Measurements from ENCODE around the gene PEX11G.

PEX11G gene

DNA sequence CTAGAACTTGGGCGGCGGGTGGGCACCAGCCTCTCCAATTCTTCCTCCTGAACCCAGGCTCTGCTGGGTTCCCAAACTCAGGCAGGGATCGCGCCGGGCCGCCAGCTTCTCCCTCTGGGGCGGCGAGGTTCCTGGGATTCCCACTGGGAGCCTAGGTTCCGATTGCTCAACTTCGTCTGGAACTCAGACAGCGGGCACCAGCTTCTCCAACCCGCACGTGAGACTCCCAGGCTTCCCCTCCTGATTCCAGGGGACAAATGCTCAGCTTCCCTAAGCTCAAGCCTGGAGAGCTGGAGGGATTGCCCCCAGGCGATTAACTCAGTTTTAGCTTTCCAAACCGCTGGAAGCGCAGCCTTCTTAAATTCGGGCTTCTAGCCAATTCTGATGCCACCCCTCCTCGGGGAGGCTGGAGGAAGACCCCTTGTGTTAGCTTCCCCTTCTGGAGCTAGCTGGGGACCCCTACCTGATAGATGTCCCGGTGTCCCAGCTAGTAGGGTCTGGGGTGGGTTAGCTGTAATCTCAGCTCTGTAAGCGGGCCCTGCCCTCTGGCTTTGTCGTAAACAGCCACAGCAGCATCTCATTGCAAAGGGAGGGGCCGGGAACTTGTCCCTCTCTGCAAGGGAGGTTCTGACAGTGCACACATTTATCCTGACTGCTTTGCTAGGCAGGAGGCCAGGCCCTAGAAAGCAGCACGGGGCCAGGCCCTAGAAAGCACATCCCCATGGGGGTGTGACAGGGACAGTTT, 34.3 kb upstream of the PEX11G start:
- no peak for DNase-seq (ENCODE audit: extremely low spot score)
- CTCF ChIA-PET: interaction anchor here (1.0 to 1.6 kb wide), 3 partner anchors 45 to 346 kb away, joined by 3 to 4 read pairs (median 4); no protein-coding TSS in a partner anchor
- TF ChIP-seq ZNF384 (IDR thresholded peaks at IDR 0.05): no peak
- no peak for TF ChIP-seq HDGF (IDR thresholded peaks at IDR 0.05; ENCODE audit: borderline replicate concordance)
- TF ChIP-seq BHLHE40 (IDR thresholded peaks at IDR 0.05; ENCODE audit: borderline replicate concordance): no peak
- TF ChIP-seq FOXA1 (IDR thresholded peaks at IDR 0.05): no peak
- TF ChIP-seq ARNT (IDR thresholded peaks at IDR 0.05): no peak
- no peak for TF ChIP-seq NFRKB (IDR thresholded peaks at IDR 0.05)
- no peak for TF ChIP-seq TARDBP (IDR thresholded peaks at IDR 0.05)
- TF ChIP-seq, protein P1, sequence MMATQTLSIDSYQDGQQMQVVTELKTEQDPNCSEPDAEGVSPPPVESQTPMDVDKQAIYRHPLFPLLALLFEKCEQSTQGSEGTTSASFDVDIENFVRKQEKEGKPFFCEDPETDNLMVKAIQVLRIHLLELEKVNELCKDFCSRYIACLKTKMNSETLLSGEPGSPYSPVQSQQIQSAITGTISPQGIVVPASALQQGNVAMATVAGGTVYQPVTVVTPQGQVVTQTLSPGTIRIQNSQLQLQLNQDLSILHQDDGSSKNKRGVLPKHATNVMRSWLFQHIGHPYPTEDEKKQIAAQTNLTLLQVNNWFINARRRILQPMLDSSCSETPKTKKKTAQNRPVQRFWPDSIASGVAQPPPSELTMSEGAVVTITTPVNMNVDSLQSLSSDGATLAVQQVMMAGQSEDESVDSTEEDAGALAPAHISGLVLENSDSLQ (IDR thresholded peaks at IDR 0.05): no peak
- TF ChIP-seq ELF4 (IDR thresholded peaks at IDR 0.05): no peak
- no peak for TF ChIP-seq SP1 (IDR thresholded peaks at IDR 0.05)
- TF ChIP-seq FOXM1 (IDR thresholded peaks at IDR 0.05; ENCODE audit: borderline replicate concordance): no peak
- no peak for TF ChIP-seq L3MBTL2 (conservative IDR thresholded peaks at IDR 0.05)
- no peak for TF ChIP-seq CTBP1 (IDR thresholded peaks at IDR 0.05; ENCODE audit: borderline replicate concordance)
- TF ChIP-seq SUZ12 (IDR thresholded peaks at IDR 0.05): no peak
- POLR2A ChIA-PET: interaction anchor here (0.6 to 3.0 kb wide), 13 partner anchors 9 to 454 kb away, joined by 3 to 21 read pairs (median 4); partner anchors contain the start of genes PNPLA6 and ZNF557

DNA sequence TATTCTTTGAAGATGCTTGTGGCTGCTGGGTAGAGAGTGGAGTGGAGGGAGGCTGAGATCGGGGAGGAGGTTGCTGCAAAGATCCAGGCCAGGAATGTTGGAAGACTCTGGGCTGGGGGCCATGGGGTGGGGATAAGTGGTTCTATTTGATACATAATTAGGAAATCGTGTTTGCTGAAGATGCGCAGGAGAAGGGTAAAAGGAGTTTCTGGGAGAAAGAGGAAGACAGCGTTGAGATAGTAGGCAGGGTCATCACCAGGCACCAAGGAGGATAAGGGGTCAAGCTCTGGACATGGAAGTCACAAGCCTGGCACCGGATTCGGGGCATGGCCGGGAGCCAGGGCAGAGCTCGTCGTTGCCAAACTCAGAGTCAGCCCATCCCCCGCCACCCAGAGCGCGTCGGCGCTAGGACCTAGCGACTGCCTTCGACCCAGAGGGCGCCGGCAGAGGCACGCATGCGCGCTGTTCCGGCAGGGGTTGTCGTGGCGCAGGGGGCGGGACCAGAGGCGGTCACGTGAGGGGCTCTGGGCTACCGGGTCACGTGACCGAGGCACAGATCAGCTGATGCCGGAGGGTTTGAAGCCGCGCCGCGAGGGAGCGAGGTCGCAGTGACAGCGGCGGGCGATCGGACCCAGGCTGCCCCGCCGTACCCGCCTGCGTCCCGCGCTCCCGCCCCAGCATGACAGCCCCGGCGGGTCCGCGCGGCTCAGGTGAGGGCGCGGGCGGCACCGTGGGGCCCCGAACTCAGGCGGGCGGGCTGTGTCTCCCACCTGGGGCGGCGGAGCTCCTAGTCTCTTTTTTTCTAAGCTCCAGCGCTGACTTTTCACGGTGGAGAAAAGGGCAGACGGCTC, 33.5 kb upstream of the PEX11G start, which contains the start of gene MCOLN1:
MCOLN1 (plus strand) TSS at position 553 of the 851 bp plus-strand sequence; CDS start at position 680, 127 bp downstream.
- ChIA-PET POLR2A (interaction anchor here (1.0 to 3.0 kb wide), 15 partner anchors 9 to 453 kb away, joined by 3 to 21 read pairs (median 4); partner anchors contain the start of genes PEX11G, PNPLA6 and ZNF557), CTCF (interaction anchor here (1.0 to 1.6 kb wide), 3 partner anchors 46 to 347 kb away, joined by 3 to 4 read pairs (median 4); no protein-coding TSS in a partner anchor)
- peak; percentile 25; the same call in 1 of the 2 replicates for TF ChIP-seq CTBP1 (IDR thresholded peaks at IDR 0.05; ENCODE audit: borderline replicate concordance)
- peak; percentile 69; the same call in 1 of the 2 replicates for TF ChIP-seq ARNT (IDR thresholded peaks at IDR 0.05)
- no peak for TF ChIP-seq ZNF384 (IDR thresholded peaks at IDR 0.05)
- TF ChIP-seq FOXM1 (IDR thresholded peaks at IDR 0.05; ENCODE audit: borderline replicate concordance): peak; percentile 89
- TF ChIP-seq LEF1 (IDR thresholded peaks at IDR 0.05; ENCODE audit: borderline replicate concordance): 0 out of 2 replicates have a peak, but pooled peaks have one; percentile 10
- no peak; the same call in 1 of the 2 replicates for TF ChIP-seq SP1 (IDR thresholded peaks at IDR 0.05)
- TF ChIP-seq, protein P1 (IDR thresholded peaks at IDR 0.05): no peak
- peak; percentile 72 for TF ChIP-seq L3MBTL2 (conservative IDR thresholded peaks at IDR 0.05)
- no peak for TF ChIP-seq ELF4 (IDR thresholded peaks at IDR 0.05)
- TF ChIP-seq SUZ12 (IDR thresholded peaks at IDR 0.05): no peak
- no peak for TF ChIP-seq NFRKB (IDR thresholded peaks at IDR 0.05)
- DNase-seq (ENCODE audit: extremely low spot score): peak; percentile 100

DNA sequence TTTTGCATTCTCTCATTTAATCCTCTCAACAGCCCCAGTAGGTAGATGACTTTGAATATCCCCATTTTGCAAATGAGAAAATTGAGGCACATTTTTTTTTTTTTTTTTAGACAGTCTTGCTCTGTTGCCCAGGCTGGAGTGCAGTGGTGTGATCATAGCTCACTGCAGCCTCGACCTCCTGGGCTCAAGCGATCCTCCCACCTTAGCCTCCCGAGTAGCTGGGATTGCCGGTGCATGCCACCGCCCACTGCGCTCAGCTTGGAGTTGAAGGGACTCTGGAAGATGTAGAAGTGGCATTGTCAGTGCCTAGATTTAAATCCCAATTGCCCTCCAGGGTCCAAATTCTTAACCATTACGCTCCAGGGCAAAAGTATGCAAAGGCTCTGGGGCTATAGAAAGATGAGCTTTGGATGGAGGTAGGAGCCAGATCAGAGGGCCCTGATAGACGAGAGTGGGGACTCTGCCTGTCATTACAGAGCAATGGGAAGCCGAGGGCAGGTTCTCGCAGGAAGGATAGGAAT, 32.8 kb upstream of the PEX11G start:
- TF ChIP-seq ZNF384 (IDR thresholded peaks at IDR 0.05): 0 out of 2 replicates have a peak, but pooled peaks have one; percentile 21
- TF ChIP-seq FOXK2 (IDR thresholded peaks at IDR 0.05): no peak
- ChIA-PET CTCF (interaction anchor here (1.6 kb wide), 1 partner anchor 167 kb away, joined by 4 read pairs; no protein-coding TSS in a partner anchor), POLR2A (interaction anchor here (1.2 to 3.0 kb wide), 9 partner anchors 10 to 127 kb away, joined by 3 to 21 read pairs (median 5); partner anchors contain the start of gene PEX11G)
- no peak for DNase-seq (ENCODE audit: extremely low spot score)

DNA sequence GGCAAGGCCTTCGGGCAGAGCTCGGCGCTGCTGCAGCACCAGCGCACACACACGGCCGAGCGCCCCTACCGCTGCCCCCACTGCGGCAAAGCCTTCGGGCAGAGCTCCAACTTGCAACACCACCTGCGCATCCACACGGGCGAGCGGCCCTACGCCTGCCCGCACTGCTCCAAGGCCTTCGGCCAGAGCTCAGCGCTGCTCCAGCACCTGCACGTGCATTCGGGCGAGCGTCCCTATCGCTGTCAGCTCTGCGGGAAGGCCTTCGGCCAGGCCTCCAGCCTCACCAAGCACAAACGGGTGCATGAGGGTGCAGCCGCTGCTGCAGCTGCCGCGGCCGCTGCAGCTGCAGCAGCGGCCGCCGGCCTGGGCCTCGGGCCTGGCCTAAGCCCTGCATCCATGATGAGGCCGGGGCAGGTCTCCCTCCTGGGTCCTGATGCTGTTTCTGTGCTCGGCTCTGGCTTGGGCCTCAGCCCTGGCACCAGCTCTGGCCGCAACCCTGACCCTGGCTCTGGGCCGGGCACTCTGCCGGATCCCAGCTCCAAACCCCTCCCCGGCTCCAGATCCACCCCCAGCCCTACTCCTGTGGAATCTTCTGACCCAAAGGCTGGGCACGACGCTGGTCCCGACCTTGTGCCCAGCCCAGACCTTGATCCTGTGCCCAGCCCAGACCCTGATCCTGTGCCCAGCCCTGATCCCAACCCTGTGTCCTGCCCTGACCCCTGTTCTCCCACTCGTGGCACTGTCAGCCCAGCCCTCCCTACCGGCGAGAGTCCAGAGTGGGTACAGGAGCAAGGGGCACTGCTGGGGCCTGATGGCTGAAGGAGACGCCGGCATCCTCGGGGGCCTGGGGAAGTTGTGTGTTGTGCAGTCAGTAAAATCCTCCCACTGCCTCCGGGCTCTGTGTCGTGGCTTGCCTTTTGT, 31.6 kb upstream of the PEX11G start:
- ChIA-PET POLR2A (interaction anchor here (2.0 to 3.0 kb wide), 2 partner anchors 14 to 20 kb away, joined by 6 to 17 read pairs; no protein-coding TSS in a partner anchor), CTCF (no interaction called here)
- TF ChIP-seq FOXA1 (IDR thresholded peaks at IDR 0.05): no peak
- no peak for TF ChIP-seq ARNT (IDR thresholded peaks at IDR 0.05)
- TF ChIP-seq LEF1 (IDR thresholded peaks at IDR 0.05; ENCODE audit: borderline replicate concordance): no peak
- TF ChIP-seq FOXM1 (IDR thresholded peaks at IDR 0.05; ENCODE audit: borderline replicate concordance): no peak
- TF ChIP-seq FOXK2 (IDR thresholded peaks at IDR 0.05): no peak
- TF ChIP-seq TARDBP (IDR thresholded peaks at IDR 0.05): no peak
- TF ChIP-seq ELF4 (IDR thresholded peaks at IDR 0.05): no peak
- no peak for TF ChIP-seq L3MBTL2 (conservative IDR thresholded peaks at IDR 0.05)
- no peak for TF ChIP-seq ZNF384 (IDR thresholded peaks at IDR 0.05)
- DNase-seq (ENCODE audit: extremely low spot score): no peak

DNA sequence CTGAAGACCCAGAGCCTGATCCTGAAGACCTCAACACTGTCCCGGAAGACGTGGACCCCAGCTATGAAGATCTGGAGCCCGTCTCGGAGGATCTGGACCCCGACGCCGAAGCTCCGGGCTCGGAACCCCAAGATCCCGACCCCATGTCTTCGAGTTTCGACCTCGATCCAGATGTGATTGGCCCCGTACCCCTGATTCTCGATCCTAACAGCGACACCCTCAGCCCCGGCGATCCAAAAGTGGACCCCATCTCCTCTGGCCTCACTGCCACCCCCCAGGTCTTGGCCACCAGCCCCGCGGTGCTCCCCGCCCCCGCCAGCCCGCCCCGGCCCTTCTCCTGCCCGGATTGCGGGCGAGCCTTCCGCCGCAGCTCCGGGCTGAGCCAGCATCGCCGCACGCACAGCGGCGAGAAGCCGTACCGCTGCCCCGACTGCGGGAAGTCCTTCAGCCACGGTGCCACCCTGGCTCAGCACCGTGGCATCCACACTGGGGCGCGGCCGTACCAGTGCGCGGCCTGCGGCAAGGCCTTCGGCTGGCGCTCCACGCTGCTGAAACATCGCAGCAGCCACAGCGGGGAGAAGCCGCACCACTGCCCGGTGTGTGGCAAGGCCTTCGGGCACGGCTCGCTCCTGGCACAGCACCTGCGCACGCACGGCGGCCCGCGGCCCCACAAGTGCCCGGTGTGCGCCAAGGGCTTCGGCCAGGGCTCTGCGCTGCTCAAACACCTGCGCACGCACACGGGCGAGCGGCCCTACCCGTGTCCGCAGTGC, 30.7 kb upstream of the PEX11G start:
- TF ChIP-seq NFRKB (IDR thresholded peaks at IDR 0.05): no peak
- TF ChIP-seq FOXA1 (IDR thresholded peaks at IDR 0.05): no peak
- no peak for TF ChIP-seq L3MBTL2 (conservative IDR thresholded peaks at IDR 0.05)
- no peak for TF ChIP-seq HDGF (IDR thresholded peaks at IDR 0.05; ENCODE audit: borderline replicate concordance)
- TF ChIP-seq FOXM1 (IDR thresholded peaks at IDR 0.05; ENCODE audit: borderline replicate concordance): no peak
- TF ChIP-seq SP1 (IDR thresholded peaks at IDR 0.05): no peak
- TF ChIP-seq TARDBP (IDR thresholded peaks at IDR 0.05): no peak
- TF ChIP-seq FOXK2 (IDR thresholded peaks at IDR 0.05): no peak
- POLR2A ChIA-PET: interaction anchor here (0.6 kb wide), 1 partner anchor 88 kb away, joined by 3 read pairs; no protein-coding TSS in a partner anchor
- no peak for DNase-seq (ENCODE audit: extremely low spot score)
- CTCF ChIA-PET: no interaction called here
